Effector CD8-positive, alpha-beta T cell (primary cell): ENCODE results near the gene CHAMP1.

Source experiments
- DNase-seq: peaks from one replicate; lab custom pipeline; 2025; lab: John Stamatoyannopoulos, UW
- total RNA-seq, 4 experiments: gene quantifications; one replicate each; lab custom pipeline; 2026; lab: John Stamatoyannopoulos, UW

CHAMP1 gene, protein sequence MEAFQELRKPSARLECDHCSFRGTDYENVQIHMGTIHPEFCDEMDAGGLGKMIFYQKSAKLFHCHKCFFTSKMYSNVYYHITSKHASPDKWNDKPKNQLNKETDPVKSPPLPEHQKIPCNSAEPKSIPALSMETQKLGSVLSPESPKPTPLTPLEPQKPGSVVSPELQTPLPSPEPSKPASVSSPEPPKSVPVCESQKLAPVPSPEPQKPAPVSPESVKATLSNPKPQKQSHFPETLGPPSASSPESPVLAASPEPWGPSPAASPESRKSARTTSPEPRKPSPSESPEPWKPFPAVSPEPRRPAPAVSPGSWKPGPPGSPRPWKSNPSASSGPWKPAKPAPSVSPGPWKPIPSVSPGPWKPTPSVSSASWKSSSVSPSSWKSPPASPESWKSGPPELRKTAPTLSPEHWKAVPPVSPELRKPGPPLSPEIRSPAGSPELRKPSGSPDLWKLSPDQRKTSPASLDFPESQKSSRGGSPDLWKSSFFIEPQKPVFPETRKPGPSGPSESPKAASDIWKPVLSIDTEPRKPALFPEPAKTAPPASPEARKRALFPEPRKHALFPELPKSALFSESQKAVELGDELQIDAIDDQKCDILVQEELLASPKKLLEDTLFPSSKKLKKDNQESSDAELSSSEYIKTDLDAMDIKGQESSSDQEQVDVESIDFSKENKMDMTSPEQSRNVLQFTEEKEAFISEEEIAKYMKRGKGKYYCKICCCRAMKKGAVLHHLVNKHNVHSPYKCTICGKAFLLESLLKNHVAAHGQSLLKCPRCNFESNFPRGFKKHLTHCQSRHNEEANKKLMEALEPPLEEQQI
- total RNA-seq, result 3.9 to 8.5 (median 6.5) reads per million in 4 experiments

DNA sequence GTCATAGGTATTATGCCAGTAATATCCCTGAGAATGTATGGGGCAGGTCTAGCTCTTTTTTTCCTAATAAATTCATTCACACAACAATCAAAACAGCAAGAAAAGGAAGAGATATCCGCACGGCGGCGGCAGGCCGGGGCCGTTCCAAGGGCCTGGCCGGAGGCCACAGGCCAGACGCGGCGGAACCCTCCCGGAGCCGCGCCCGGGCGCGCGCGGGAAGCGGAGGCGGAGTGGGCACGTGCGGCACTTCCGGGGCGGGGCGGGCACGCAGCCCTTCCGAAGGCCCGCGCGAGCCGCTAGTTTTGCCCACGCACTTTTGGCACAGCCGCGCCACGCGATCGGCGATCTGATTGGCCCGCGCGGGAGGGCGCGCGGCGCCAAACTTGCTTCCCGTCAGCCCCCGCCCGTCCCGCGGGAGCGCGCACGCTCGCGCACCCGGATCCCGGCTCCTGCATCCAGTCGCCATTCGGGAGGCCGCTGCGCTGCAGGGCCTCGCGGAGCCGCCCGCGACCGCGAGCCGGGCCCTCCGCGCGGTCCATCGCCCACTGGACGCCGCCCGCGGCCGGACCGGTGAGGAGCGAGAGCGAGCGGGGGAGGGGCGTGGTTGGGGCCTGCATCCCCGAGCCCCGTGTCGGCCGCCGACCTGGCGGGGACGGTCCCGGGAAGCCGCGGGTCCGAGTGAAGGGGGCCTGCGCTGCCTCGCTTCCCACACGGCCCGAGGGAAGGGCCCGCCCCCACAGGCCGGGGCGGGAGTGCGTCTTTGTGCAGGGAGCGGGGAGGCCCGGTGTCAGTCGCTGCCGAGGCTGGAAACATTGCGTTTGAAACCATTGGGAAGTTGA is at the start of gene CHAMP1:
CHAMP1 (plus strand) TSS at position 430 of the 839 bp plus-strand sequence. CDS start 9,340 bp downstream, outside the sequence.
- DNase-seq, result peak; percentile 81

DNA sequence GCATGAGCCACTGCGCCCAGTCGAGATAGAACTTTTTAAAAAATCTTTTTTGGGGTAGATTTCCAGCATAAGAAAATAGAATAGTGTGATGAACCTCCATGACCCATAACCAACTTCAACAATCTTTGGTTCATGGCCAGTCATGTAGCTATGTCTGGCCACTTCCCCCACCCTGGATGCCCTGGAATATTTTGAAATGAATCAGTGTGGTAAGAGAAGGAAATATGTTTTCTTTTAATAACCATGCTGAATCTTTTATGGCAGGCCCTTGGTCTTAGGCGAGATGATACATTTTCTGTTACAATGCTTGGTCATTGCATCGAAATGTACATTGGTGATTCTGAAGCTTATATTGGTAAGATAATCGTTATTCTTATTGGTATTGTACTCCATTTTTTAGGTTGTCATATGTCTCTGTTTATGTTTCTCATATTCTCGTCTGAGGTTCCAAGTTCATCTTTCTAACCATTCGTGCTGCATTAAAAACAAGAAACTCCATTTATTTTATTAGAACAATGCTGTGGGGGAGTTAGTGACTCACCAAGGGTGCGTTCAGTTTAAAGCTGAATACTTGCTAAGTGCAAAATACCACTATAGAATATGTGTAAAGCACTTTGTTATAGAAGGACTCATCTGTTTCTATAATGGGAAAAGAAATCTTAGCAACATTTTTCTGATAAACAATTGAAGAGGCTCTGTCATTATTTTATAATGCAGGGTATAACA is 49.3 kb upstream of the CHAMP1 start:
- DNase-seq, result no peak

DNA sequence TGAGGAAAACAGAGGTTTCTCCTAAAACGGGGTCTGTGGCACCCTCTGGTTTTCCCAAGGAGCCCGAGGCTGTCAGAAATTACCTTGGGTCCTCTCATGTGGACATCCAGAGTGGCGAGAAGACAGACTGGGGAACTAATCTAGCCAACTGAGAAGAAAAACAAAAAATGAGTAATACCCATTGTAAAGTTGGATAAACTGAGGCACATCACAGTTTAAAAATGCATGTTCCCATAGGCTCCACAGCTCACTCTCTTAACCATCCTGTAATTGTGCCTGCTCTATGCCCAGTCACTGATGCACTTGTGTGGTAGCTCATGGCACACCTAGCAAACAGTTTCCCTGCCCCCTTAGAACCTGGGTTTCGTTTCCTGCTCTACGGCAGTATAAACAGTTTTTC is 48.1 kb upstream of the CHAMP1 start:
- DNase-seq, result no peak

DNA sequence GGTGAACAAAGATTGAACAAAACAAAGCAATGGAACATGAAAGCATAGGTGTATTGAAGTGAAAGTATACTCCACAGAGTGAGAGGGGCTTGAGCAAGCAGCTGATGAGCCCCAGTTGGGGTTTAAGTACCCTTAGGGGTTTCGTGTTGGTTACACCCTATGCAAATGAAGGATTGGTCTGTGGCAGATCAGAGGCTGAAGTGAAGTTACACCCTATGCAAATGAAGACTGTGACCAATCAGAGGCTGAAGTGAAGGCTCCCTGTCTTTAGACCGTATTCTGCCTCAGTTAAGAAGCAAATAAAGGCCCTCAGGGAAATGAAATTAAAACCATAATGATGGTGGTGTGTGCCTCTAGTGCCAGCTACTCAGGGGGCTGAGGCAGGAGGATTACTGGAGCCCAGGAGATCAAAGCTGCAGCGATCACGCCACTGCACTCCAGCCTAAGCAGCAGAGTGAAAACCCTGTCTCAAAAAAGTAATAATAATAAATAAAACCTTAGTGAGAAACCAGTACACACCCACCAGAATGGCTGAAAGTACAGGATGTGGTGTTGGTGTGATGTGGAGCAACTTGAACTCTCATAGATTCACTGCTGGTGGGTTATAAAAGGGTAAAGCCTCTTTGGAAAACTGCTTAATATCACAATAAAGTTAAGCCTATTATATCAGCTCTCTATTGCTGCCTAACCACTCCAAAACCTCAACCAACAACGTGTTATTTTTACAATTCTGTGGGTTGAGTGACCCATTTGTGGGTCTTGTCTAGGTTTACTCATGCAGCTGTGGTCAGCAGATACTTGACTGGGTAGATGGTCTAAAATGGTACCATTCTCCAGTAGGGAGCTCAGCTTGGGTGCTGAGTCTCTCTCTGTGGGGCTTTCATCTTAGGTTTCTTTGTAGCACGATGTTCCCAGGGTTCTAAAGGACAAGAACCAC is 45.7 kb upstream of the CHAMP1 start:
- no peak for DNase-seq

DNA sequence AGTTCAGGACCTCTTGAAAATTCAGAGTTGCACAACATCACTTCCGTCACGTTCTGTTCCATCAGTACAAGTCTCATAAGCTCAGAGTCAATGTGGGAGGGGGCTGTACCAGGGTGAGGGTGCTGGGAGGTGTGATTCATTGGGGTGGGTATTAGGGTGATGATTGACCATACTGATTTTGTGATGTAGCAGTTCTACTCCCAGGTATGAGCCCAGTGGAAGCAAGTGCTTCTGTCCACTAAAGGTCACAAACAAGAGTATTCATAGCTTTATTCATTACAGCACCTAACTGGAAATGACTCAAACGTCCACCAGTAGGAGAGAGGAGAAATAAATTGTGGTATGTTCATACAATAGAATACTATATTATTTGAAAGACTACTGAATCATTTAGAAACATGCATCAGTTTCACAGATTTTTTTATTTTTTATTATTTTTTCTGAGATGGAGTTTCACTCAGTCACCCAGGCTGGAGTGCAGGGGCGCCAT is 45.0 kb upstream of the CHAMP1 start:
- no peak for DNase-seq

DNA sequence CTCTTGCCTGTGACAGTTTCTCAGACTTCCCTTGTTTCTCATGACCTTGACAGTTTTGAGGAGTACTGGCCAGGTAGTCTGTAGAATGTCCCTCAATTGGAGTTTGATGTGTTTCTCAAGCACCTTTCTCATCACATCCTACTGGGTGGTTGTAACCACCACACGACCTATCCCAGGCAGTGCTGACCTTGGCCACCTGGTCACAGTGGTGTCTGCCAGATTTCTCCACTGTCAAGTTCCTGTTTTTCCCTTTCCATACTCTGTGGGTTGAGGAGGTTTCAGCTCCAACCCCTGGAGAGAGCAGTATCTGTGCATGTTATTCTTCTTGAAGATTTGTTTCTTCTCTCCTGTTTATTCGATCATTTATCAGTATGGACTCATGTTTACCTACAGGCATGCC is 41.3 kb upstream of the CHAMP1 start:
- DNase-seq, result no peak

DNA sequence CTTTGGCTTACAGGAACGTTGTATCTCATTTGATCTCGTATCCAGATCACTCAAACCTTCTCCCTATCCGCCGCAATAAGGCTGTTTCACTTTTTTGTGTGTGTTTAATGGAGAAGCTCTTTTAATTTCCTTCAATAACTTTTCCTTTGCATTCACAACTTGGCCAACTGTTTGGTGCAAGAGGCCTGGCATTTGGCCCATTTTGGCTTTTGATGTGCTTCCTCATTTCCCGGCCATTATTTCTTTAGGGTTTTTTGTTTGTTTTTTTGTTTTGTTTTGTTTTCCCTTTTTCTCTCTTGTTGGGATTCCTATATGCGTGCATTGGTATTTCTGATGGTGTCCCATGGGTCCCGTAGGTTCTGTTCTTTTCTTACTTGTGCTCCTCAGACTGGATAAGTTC is 39.0 kb upstream of the CHAMP1 start:
- DNase-seq, result no peak

DNA sequence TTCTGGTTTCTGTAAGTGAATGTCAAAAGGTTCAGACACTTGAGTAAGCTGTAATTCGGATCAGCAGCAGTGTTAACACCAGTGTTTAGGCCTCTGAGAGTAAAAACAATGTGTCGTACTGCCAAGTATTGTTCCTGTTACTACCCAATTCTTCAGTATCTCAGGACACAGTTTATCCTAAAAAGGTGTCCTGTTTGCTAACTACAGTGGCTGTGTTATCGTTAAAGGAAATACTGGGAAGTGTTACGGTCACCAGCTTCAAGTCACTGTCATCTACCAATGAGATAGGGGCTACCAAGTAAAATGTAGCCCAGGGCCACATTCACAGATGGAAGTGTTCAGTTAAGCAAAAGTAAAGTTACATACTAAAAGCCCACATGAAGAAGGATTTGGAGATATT is 35.2 kb upstream of the CHAMP1 start:
- no peak for DNase-seq

DNA sequence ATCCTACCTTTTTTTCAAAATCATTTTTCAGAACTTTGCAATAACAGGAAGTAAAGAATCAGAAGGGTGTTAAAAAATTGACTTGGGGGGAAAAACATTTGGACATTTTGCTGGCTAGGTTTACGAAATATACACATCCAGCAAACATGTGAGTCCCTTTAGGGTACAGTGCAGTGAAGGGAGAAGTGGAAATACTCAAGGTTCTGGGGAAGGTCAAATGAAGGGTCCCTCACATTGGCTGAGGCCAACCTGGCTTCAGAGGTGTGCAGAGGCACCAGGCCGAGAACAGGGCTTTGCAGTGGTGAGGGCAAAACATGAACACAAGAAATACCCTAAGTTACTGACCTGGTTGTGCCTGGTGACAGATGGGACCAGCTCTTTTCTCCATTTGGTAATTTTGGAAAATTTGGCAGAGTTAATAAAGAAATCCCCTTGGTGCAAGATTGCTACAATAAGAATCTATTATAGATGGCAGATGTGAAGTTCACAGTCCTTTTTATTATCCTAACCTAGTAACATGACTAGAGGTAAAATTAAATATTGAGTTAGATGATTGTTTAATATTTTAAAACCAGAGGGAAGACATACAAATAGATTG is 34.4 kb upstream of the CHAMP1 start:
- DNase-seq, result no peak

DNA sequence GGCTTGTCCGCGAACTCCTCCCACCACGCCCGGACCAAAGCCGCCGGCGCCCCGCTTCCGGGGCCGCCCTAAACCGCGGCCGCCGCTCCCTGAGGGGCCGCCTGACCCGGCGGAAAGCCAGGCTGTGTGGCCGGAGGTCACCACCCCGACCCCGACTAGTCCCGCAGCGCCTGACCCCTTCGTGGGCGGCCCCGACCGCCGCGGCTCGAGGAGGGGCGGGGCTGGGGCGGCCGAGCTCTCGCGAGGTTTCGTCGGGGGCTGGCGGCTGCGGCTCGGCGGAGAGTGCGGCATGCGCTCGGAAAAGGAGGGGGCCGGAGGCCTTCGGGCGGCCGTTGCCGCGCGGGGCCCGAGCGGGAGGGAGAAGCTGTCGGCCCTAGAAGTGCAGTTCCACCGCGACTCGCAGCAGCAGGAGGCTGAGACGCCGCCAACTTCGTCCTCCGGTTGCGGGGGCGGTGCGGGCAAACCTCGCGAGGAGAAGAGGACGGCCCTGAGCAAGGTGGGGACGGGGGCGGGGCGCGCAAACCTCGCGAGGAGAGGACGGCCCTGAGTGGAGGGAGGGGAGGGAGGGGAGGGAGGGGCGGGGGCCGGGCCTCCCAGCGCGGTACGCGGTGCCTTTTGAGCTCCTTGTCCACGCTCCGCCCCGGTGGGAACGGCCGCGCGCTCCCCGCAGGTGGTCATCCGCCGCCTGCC is 32.8 kb upstream of the CHAMP1 start, which contains the start of gene UPF3A:
UPF3A (plus strand) TSS at position 251 of the 690 bp plus-strand sequence; CDS start at position 290, 39 bp downstream.
- peak; percentile 91 for DNase-seq

DNA sequence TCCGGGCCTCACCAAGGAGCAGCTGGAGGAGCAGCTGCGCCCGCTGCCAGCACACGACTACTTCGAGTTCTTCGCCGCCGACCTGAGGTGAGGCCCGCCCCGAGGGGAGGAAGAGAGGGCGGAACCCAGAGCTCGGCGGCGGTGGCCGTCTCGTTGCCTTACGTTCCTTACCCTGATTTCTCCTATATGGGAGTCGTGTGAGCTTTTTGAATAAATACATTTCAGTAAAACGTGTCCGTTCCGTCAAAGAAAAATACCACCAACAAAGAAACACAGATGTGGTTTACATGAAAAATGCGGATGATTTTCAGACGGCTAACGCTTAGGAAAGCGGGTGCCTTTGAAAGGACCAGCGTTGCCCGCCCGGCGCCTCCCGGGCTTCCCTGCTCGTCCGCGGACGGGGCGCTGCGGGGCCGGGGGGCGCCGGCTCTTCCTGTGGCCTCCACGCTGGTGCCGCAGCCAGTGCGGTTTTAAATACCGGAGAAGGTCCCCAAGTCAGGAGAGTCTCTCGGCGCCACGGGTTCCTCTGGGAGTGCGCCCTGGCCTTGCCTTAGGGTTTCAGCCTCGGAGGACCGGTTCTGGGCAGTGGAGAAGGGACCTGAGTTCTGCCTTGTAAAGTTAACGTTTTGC is 32.1 kb upstream of the CHAMP1 start:
- peak; percentile 21 for DNase-seq

DNA sequence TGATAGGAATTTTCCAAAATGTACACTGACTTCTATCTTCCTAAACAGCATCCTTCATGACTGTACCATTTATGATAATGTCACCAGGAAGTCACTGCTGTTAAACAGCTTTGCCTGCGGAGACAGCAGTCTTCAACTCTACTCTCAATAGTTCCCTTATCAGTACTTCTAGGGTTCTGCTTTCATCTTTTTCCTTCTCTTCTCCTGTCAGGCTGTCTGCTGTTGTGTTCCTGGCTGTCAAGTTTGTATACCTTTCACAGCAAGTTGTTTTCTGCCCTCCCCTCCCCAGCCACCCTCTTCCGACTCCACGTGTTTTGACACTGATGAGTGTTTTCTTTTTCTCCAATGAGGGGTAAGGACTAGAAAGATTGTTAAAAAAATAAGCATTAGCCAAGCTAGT is 30.7 kb upstream of the CHAMP1 start:
- no peak for DNase-seq

DNA sequence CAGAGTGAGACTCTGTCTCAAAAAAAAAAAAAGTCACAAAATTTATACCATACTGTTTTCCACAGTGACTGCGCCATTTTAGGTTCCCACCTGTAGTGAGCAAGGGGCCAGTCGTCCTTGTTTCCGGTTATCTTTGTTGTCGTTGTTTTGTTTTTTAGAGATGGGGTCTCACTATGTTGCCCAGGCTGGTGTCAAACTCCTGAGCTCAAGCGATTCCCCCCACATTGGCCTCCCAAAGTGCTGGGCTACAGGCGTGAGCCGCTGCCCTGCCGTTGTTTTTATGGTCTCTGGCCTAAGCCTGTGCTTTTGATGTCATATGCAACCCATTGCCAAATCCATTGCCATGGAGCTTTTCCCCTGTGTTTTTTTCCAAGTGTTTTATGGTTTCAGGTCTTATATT is 29.6 kb upstream of the CHAMP1 start:
- no peak for DNase-seq

DNA sequence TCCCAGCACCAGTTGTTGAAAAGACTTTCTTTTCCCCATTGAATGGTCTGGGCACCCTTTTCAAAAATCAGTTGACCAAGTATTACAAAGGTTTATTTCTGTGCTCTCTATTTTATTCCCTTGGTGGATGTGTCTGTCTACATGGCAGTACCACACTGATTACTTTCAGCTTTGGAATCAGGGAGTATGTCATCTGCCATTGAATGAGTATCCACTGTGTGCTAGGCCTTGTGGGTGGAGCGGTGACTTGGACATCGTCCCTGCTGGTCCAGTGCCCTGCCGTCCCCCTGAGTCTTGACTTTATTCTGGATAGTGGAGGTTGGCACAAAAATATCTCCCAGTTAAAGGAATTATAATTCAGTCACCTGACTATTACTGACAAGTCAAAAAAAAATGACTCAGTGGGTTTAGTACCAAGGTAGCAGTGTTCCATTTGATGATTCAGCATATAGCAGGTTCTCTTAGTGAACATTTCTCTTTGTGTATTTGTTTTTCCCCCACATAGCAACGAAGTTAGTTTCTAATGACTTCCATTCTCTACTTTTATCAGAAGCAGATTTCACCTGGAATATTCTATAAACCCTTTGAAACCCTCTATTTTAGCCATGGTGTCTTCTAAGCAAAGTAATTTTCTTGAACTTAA is 29.0 kb upstream of the CHAMP1 start:
- DNase-seq, result no peak

DNA sequence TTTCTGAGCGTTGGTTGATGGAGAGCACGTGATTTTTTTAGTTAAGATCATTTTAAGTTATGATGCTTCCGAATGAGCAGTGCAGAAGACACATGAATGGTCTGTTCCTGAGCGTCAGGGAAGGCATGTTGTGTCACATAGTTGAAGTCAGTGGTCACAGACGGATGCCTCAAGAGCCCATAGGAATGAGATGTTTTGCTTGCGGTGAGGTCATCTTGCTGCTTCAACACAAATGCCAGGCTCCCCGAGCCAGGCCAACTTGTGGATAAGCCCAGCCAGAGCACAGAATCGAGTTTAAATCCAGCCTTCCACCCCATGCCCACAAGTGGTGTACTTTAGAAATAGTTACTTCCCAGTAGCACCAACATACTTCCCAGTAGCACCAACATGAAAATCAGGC is 27.5 kb upstream of the CHAMP1 start:
- DNase-seq, result no peak

DNA sequence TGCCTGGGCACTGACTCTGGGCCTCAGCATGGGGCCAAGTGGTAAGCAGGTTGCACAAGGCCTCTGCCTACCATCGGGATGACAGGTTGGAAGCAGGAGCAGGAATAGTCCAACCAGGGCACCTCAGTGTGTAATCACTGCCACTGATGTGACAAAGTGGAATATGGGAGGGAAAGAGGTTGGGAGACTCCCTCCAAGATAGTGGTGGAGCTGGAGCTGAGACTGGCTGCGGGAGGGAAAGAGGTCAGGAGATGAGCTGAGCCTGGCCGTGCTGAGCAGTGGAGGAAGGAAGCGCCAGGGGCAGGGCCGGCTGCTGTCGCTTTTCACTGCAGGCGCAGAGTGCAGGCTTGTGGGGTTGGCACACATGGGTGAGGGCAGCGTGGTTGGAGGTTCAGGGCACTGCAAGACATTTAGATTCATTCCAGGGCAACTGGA is 26.1 kb upstream of the CHAMP1 start:
- DNase-seq, result no peak

DNA sequence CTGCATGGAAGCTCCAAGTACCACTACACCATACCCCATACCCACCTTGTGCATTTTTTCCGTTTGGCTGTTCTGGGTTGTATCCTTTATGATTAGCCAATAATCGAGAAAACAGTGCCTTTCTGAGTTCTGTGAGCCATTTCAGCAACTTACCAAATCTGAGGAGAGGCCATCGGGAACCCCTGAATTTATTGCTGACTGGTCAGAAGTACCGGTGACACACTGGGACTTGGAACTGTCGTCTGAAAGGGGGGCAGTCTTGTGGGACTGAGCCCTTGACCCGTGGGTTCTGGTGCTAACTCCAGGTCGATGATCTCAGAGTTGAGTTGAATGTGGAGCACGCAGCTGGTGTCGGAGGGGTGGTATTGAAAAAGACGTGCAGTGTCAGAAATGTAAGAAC is 17.9 kb upstream of the CHAMP1 start:
- DNase-seq, result no peak

DNA sequence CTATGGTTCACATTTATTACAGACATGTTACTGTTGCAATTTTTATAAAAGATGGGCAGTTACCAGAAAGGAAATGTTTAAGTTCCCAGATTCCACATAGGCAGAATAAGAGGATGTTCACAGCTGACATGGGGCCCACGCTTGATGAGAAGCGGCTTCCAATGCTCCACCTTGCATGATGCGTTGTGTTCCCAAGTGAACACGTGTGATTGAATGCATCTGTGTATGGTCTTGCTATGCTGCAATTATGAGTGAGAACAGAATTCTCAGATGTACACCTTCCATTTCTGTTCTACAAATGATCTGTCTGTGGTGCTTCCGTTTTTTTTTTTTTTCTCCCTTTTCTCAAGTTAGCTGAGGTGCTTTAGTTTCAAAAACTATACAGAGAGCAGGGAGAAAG is 17.4 kb upstream of the CHAMP1 start:
- no peak for DNase-seq
